ENCODE results near the gene DAB2IP.

GRCh38 chr9:121815084-121815483 lies 163.7 kb downstream of the DAB2IP start:
- TF ChIP-seq CTCF (IDR thresholded peaks at IDR 0.05) (no peak), POLR2A (IDR thresholded peaks at IDR 0.05) (no peak)
